RWPE2 (cell line): ENCODE results near the gene LIG1.

Experiments used
- ATAC-seq: fragments of 200-7000 bp; cut with Tn5 transposase; 3 replicates; pipeline ENCODE4 v1.9.1; 2021; ENCODE audit warnings: low read depth
- DNase-seq: peaks from one replicate; pipeline ENCODE4 v3.0.0-alpha.2; 2020; ENCODE audit warnings: low spot score
- H3K27ac ChIP-seq: fragments of 450-650 bp; 2 replicates; pipeline ENCODE4 v1.5.1; 2017; ENCODE audit warnings: mild to moderate bottlenecking; ENCODE audit not compliant: poor library complexity, severe bottlenecking
- H3K27me3 ChIP-seq: fragments of 250-450 bp; sonication (Bioruptor Pico); 2 replicates; pipeline ENCODE4 v1.5.1; 2021; ENCODE audit warnings: mild to moderate bottlenecking, moderate library complexity; ENCODE audit not compliant: insufficient read depth, poor library complexity, severe bottlenecking
- H3K36me3 ChIP-seq: fragments of 250-450 bp; sonication (Bioruptor Pico); 2 replicates; pipeline ENCODE4 v1.5.1; 2020; ENCODE audit warnings: low read depth, mild to moderate bottlenecking, moderate library complexity
- H3K4me1 ChIP-seq: fragments of 250-450 bp; sonication (Bioruptor Pico); 2 replicates; pipeline ENCODE4 v1.5.1; 2021; ENCODE audit warnings: mild to moderate bottlenecking, moderate library complexity; ENCODE audit not compliant: insufficient read depth, poor library complexity, severe bottlenecking
- H3K4me3 ChIP-seq: fragments of 250-450 bp; sonication (Bioruptor Pico); 2 replicates; pipeline ENCODE4 v1.5.1; 2021; ENCODE audit warnings: mild to moderate bottlenecking, moderate library complexity; ENCODE audit not compliant: severe bottlenecking
- H3K9me3 ChIP-seq: fragments of 250-450 bp; sonication (Bioruptor Pico); 2 replicates; pipeline ENCODE4 v1.5.1; 2021; ENCODE audit warnings: mild to moderate bottlenecking, moderate library complexity; ENCODE audit not compliant: severe bottlenecking
- CTCF ChIP-seq: fragments of 450-650 bp; IDR thresholded peaks from one replicate; pipeline ENCODE4 v1.5.1; 2017; ENCODE audit warnings: mild to moderate bottlenecking, moderate library complexity; ENCODE audit not compliant: poor library complexity, severe bottlenecking

The LIG1 gene

GRCh38 chr19:48154003-48154402 is 16.1 kb downstream of the LIG1 start:
- ATAC-seq (no peak), DNase-seq (no peak)
- Histone ChIP-seq H3K27ac (no peak overlapping the region), H3K9me3 (no peaks in the 10 kb centered on the region), H3K4me1 (no peaks in the 10 kb centered on the region), H3K36me3 (peaks cover 47% of the 10 kb centered on the region), H3K27me3 (no peaks in the 10 kb centered on the region), H3K4me3 (no peak overlapping the region)
- TF ChIP-seq CTCF, result no peak

- H3K27me3 ChIP-seq, result no peaks in the 10 kb centered on the region
- DNase-seq (no peak), ATAC-seq (no peak)
- H3K4me1 ChIP-seq, result no peaks in the 10 kb centered on the region
- TF ChIP-seq CTCF, result peak; percentile 89
- H3K36me3 ChIP-seq, result peaks cover 50% of the 10 kb centered on the region
- no peak overlapping the region for H3K27ac ChIP-seq
- no peak overlapping the region for H3K4me3 ChIP-seq
- H3K9me3 ChIP-seq, result no peaks in the 10 kb centered on the region
Measured at GRCh38 chr19:48152551-48152950, 17.6 kb downstream of the LIG1 start.

- DNase-seq (no peak), ATAC-seq (no peak)
- Histone ChIP-seq H3K4me3 (no peak overlapping the region), H3K4me1 (no peaks in the 10 kb centered on the region), H3K27me3 (no peaks in the 10 kb centered on the region), H3K27ac (no peak overlapping the region), H3K9me3 (no peaks in the 10 kb centered on the region), H3K36me3 (peaks cover 61% of the 10 kb centered on the region)
- no peak for TF ChIP-seq CTCF
Measured at GRCh38 chr19:48149430-48149829, 20.7 kb downstream of the LIG1 start.

GRCh38 chr19:48148576-48148975 is 21.6 kb downstream of the LIG1 start:
- no peak overlapping the region for H3K27ac ChIP-seq
- DNase-seq (no peak), ATAC-seq (no peak)
- H3K9me3 ChIP-seq, result no peaks in the 10 kb centered on the region
- peaks cover 61% of the 10 kb centered on the region for H3K36me3 ChIP-seq
- no peaks in the 10 kb centered on the region for H3K27me3 ChIP-seq
- no peak overlapping the region for H3K4me3 ChIP-seq
- TF ChIP-seq CTCF, result no peak
- H3K4me1 ChIP-seq, result no peaks in the 10 kb centered on the region

GRCh38 chr19:48147597-48148175 is 22.5 kb downstream of the LIG1 start:
- Histone ChIP-seq H3K27ac (no peak overlapping the region), H3K36me3 (peaks cover 64% of the 10 kb centered on the region), H3K4me1 (no peaks in the 10 kb centered on the region), H3K9me3 (no peaks in the 10 kb centered on the region), H3K27me3 (no peaks in the 10 kb centered on the region), H3K4me3 (no peak overlapping the region)
- ATAC-seq (no peak), DNase-seq (no peak)
- no peak for TF ChIP-seq CTCF
